Measurements from ENCODE around the gene CDH4. TPM values are rescaled to one million over a fixed set of nuclear protein-coding genes. Genes with fewer than 3 reads are reported as not detected.

The CDH4 gene
- total and polyA plus RNA-seq, 2 of the 4 experiments (the other 2 are of a cell fraction) = 1.6 to 3.5 TPM

DNA sequence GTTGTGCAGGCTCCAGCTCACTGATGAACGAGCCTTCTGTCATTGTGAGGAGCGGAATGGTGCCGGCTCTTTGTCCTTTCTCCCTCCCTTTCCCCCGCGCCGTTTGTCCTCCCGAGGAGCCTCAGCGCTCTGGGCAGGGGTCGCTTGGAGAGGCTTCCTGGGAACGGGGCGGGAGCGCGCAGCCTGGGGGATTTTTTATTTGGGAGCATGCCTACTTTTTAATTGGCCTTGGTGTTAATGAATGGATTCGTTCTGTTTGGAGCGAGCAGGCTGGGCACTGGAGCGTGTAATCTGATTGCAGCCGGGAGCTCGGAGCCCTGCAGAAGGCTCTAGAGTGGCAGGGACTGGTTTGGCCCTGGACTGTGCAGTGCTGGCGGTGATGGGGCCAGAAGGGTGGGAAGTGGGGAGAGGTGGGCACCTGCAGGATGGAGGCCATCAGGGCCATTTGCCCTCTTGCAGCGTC, 118.8 kb downstream of the CDH4 start (continued):
- TF ChIP-seq, protein P1, sequence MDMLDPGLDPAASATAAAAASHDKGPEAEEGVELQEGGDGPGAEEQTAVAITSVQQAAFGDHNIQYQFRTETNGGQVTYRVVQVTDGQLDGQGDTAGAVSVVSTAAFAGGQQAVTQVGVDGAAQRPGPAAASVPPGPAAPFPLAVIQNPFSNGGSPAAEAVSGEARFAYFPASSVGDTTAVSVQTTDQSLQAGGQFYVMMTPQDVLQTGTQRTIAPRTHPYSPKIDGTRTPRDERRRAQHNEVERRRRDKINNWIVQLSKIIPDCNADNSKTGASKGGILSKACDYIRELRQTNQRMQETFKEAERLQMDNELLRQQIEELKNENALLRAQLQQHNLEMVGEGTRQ (IDR thresholded peaks at IDR 0.05; ENCODE audit: low read depth, low read length) = no peak
- TF ChIP-seq NFE2L2 (IDR thresholded peaks at IDR 0.05; ENCODE audit: low read depth, low read length) (no peak), CHD1 (IDR thresholded peaks at IDR 0.05; ENCODE audit: low read depth, low read length) (no peak), SMC3 (IDR thresholded peaks at IDR 0.05; ENCODE audit: low read depth, low read length) (no peak)

DNA sequence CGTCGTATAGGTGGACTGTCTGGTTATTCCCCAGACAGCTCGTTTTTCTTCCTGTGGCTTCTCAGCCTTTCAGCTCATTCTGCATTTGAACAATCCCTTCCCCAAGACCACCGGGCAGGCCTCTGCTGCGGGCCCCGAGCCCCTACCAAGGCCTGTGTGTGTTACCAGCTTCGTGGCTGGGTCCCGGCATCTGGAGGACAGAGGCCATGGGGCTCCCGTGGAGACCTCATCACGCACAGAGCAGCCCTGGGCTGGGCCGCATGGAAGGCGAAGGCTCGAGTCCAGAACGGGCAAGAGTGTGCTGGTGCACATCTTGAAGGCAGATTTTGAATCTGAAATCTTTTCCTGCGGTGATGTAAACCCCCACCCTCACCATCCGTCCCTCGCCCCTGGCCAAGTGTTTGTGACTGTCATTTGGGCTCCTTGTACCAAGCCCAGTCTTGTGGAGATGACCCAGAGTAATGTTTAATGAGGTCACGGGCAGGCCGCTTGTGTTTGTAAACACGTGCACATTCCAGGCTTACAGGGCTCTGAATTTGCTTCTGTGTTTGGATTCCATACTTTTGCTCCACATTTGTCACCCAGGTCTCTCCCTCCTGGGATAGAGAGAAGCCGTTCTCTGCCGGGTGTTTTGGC, 119.6 kb downstream of the CDH4 start:
- no TSS peak for BruUV-seq (replicated peaks)
- DNase-seq = peak; percentile 5
- Histone ChIP-seq H3K9me1 (ENCODE audit: insufficient read depth, low read length) (no peaks in the 10 kb centered on the region), H3K4me3 (ENCODE audit: insufficient read depth, low read depth, low read length) (no peak overlapping the region), H2AK9ac (replicated peaks; ENCODE audit: low read depth, low read length, poor library complexity) (no peak overlapping the region), H3K23ac (ENCODE audit: low read depth, low read length) (no peak overlapping the region), H3K56ac (ENCODE audit: extremely low read depth, insufficient read depth, low read length) (no peak overlapping the region), H3K36me3 (ENCODE audit: control insufficient read depth, insufficient read depth, low read length) (no peaks in the 10 kb centered on the region), H3K4me2 (ENCODE audit: low read depth, low read length) (no peak overlapping the region), H3K27ac (ENCODE audit: insufficient read depth, low read length) (no peak overlapping the region), H3K79me1 (ENCODE audit: low read depth in 1 of 2, low read length in 2 of 2) (peaks cover 3 to 9% of the 10 kb centered on the region in 2 experiments; a peak in 3 of 4 replicates), H2BK20ac (ENCODE audit: low read depth, low read length) (no peak overlapping the region), H3K14ac (replicated peaks; ENCODE audit: low read depth, low read length) (no peak overlapping the region), H3K9ac (ENCODE audit: low read depth, low read length) (no peak overlapping the region), H2BK5ac (ENCODE audit: low read depth, low read length, poor library complexity, severe bottlenecking) (no peak overlapping the region), H4K5ac (ENCODE audit: low read depth, low read length) (no peak overlapping the region), H2BK15ac (ENCODE audit: low read depth, low read length) (no peak overlapping the region), H3K18ac (ENCODE audit: low read depth, low read length) (no peak overlapping the region), H3K27me3 (ENCODE audit: control insufficient read depth, insufficient read depth, low read length) (no peaks in the 10 kb centered on the region), H2BK120ac (ENCODE audit: low read depth, low read length) (no peak overlapping the region), H4K8ac (ENCODE audit: low read depth in 2 of 2, low read length in 2 of 2) (no peak overlapping the region), H2AK5ac (ENCODE audit: low read depth, low read length) (no peak overlapping the region), H2AFZ (replicated peaks; ENCODE audit: low read length, poor library complexity) (no peak overlapping the region), H4K91ac (ENCODE audit: insufficient read depth, low read depth, low read length) (no peak overlapping the region), H4K20me1 (ENCODE audit: insufficient read depth, low read length) (no peaks in the 10 kb centered on the region; the same call in 1 of the 2 replicates), H3K4me1 (ENCODE audit: control insufficient read depth, insufficient read depth, low read length) (peaks cover 5% of the 10 kb centered on the region; the same call in 1 of the 2 replicates), H3K9me3 (ENCODE audit: control insufficient read depth, insufficient read depth, low read length) (peaks cover 4% of the 10 kb centered on the region; the same call in 1 of the 2 replicates), H3K4ac (ENCODE audit: low read depth, low read length) (no peak overlapping the region)
- dilution Hi-C loops (cut with HindIII; ENCODE audit: low sequenced_read_pairs, unreplicated experiment) (no loop called here), in situ Hi-C loops (cut with MboI; ENCODE audit: low sequenced_read_pairs) (no loop called here), intact Hi-C loops (cut with micrococcal nuclease) (no loop called here)
- TF ChIP-seq RFX5 (IDR thresholded peaks at IDR 0.05; ENCODE audit: low read depth, low read length) (no peak), MAZ (IDR thresholded peaks at IDR 0.05; ENCODE audit: borderline replicate concordance, low read depth, low read length) (no peak), MXI1 (IDR thresholded peaks at IDR 0.05; ENCODE audit: borderline replicate concordance, low read depth, low read length) (no peak), RAD21 (IDR thresholded peaks at IDR 0.05; ENCODE audit: low read length) (no peak), BHLHE40 (IDR thresholded peaks at IDR 0.05; ENCODE audit: low read depth, low read length) (peak; percentile 81; the same call in 1 of the 2 replicates)
- TF ChIP-seq, protein P2, sequence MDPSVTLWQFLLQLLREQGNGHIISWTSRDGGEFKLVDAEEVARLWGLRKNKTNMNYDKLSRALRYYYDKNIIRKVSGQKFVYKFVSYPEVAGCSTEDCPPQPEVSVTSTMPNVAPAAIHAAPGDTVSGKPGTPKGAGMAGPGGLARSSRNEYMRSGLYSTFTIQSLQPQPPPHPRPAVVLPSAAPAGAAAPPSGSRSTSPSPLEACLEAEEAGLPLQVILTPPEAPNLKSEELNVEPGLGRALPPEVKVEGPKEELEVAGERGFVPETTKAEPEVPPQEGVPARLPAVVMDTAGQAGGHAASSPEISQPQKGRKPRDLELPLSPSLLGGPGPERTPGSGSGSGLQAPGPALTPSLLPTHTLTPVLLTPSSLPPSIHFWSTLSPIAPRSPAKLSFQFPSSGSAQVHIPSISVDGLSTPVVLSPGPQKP (IDR thresholded peaks at IDR 0.05; ENCODE audit: borderline replicate concordance, low read depth, low read length) = no peak
- ATAC-seq (ENCODE audit: low read depth) = peak; percentile 83
- ChIA-PET CTCF (no interaction called here), POLR2A (ENCODE audit: unreplicated experiment) (no interaction called here)
- 35% methylated on average over 10 of the region's 22 CpGs; no CpG with 5 or more reads in 1 of the 2 experiments for WGBS, 2 experiments (ENCODE audit: extremely low coverage in 2 of 2, insufficient read length in 1 of 2)

Data from IMR-90 (cell line).